GM20431 (cell line): Measurements from ENCODE around the gene VOPP1.
"Not testable (repeated sequence)": the region's sequence is repeated elsewhere in the genome, so short reads cannot be mapped to it uniquely, and the experiment has no call there.

Experiments used
- in situ Hi-C: fragments of 300-500 bp; cut with MseI, MboI; formaldehyde crosslinking; loops from one replicate; pipeline ENCODE4 v1.15.0; 2020; ENCODE audit warnings: low sequenced_read_pairs; ENCODE audit not compliant: unreplicated experiment

The VOPP1 gene

DNA sequence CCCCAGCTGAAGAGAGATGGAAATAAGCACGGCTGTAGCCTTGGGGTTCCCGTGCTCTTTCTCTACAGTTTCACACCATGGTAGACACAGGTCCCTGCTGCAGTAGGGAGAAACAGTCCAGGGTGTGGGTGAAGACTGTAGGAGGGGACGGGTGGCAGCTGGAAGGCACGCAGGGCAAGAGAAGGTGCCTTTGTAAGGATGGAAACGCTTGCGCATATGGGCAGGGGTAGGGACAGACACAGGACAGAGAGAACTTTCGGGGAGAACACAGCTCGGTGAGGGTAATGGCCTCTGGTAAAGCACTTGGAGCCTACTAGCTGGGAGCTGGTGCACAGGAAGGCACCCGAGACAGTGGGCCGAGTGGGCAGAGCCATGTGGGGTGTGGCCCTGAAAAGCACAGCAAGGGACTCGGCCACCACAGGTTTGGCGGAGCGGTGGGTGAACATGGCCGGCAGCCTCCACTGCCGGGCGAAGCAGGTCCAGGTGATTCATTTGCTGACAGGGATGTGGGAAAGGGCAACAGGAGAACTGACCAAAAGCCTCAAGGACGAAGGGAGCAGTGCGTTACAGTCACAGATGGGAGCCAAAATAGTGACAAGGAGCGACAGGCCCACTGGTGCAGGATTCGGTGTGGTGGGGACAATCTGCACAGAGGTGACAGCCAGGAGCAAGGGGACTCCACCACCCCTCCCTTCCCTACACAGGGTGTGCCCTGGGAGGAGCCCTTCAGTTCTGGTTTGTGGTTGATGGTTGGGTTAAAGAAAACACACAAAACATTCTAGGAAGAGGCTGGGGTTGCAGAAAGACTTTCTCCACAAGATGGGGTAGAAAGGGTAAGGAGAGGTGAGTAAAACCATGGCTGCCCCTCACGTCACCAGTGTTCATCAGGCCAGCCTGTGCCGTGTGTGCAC, 97.1 kb downstream of the VOPP1 start:
- in situ Hi-C loops = no loop called here

DNA sequence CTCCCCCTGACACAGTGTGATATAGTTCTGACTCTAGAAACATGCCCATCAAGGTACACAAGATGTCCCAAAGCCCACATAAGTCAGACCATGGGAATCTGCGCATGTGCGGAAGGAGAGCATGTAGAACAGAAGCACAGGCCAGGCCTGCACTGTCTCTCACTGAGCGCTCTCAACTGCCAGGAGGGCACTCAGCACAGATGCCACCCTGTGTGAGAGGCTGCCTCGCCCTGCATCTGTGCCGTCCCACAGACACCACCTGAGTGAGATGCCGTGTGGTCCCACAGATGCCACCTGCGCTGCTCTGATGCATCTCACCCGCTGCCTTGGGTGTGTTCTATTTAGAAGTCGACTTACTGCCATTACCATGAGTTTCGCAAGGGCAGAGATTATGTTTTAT, 98.4 kb downstream of the VOPP1 start:
- in situ Hi-C loops = no loop called here

DNA sequence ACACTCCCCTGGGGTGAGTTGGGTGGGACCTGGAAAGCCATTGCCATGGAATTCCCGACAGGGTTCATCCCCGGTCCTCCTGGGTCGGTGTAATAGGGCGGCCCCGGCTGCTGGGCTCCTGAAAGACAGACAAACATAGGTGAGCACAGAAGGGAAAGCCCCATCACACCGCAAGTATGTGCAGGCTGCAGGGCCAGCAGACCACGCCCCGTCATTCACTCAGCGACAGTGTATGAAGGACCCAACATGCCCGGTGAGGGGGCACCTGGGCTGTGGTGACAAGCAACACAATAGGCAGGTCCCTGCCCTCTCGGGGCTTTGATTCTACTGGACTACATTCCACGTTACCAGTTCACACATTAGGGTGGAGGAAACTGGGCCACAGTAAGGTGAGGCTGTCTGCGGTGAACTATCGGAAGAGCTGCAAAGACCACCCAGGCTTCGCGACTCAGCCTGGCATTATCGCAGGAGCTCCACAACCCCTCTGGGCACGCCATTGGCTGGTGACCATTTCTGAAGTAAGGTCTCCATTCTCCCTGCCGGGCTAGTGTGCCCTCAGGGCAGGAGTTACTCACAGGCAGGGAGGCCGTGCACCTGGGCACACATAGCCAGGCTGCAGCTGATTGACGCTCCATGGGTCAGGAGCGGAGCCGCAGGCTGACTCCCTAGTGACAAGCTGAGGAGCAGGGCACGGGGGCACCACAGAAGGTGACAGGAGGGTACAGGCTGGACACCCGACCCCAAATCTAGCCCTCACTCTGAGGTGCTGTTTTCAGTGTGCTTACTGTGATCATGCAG, 99.2 kb downstream of the VOPP1 start:
- in situ Hi-C loops = no loop called here

DNA sequence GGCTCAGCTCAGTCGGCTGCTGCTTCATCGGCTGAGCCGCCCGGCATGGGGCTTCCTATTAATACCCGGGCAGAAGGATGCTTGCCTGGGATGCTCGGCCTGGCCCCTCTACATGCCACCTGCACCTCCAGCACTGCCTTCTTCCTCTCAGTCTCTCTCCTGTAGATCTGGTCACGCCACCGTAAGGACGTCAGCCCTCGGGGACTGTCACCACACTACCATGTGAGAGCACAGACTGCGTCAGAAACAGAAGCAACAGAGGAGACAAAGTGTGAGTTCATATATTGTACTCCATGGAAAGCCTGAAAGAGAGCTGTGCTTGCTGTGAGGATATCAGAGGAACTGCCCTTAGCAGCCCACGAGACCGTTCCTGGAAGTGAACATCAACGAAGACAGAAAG, 99.9 kb downstream of the VOPP1 start:
- in situ Hi-C loops = not testable (repeated sequence)

DNA sequence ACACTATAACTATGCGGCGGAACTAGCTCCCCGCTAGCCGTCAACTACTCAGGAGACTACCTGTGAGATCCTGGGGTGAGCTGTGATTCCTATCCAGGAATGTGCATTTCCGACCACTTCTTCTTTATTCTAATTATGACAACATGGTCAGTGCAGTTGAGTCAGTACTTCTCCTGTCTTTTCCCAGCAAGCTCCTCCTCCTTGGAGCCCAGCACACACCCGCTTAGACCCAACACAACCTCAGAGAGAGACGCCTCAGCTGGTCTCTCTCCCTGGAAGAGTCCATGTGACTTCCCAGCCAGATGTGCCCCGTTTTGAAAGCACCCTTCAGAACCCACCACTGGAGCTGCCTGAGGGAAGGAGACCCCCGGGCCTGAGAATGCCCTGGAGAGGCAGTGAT, 100.7 kb downstream of the VOPP1 start:
- in situ Hi-C loops = not testable (repeated sequence)

DNA sequence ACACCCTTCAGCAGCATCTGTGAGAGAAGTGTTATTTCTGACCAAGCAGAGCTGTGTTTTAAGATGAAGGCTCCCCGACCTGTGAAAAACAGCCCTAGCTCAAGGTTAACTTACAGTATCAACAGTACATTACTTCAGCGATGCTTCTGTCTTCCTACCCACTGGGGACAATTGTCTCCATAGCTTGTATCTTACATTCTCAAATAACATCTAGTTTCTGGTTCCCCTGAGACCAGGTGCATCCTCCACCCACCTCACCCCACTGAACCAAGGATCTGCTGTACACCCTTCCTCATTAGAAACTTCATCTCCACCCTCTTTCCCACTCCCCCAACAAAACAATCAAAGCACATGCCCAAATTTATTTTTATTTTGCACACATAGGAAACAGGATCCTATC, 102.0 kb downstream of the VOPP1 start:
- in situ Hi-C loops = no loop called here

DNA sequence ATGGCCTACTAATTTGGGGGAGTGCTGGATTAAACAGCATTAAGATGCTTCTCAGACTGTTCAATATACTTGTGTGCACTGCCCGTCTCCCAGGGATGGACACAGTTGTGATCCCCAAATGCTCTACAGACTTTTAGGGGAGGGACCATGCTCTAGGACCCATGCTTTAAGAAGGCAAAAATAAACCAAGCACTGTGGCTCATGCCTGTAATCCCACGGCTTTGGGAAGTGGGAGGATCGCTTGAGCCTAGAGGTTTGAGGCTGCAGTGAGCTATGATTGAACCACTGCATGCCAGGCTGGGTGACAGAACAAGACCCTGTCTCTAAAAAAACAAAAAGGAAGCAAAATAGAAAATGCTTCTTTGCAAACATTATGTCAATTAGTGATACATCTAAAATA, 102.6 kb downstream of the VOPP1 start:
- in situ Hi-C loops = no loop called here

DNA sequence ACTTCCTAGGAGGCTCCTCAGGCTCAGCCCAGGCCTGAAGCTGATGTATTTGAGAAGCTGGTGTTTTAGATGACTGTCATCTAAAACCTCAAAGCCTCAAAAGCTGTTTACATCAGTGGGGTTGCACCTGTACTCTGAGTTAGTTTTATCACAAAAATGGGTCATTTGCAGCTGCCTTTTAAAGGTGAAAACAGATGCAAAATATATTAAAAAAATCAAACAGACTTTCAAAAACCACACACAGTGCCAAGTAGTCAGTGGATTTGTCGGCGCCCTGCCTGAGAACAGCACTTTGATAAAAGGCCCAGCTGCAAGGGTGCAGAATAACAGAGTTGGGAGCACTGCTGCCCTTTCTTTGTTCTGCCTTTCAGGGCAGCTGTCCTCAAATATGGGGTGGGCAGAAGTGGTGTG, 103.0 kb downstream of the VOPP1 start:
- in situ Hi-C loops = no loop called here

DNA sequence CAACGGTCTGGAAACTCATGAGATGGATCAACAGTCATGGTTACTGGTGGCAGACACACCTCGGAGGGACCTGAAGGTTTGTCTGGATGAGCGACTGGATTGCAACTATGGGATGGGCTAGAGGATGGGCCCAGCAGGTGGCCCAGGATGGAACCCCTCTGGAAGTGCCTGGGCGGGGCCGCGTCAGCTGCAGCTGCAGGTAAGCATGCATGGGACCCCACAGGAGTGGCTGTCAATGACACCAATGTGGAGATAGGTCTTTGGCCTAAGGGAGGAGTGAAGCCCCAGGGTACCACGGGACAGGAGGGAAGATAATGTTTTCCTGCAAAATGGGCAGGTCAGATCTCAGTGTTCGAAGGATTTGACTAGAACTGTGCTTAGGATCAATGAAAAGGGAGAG, 103.8 kb downstream of the VOPP1 start:
- in situ Hi-C loops = no loop called here

DNA sequence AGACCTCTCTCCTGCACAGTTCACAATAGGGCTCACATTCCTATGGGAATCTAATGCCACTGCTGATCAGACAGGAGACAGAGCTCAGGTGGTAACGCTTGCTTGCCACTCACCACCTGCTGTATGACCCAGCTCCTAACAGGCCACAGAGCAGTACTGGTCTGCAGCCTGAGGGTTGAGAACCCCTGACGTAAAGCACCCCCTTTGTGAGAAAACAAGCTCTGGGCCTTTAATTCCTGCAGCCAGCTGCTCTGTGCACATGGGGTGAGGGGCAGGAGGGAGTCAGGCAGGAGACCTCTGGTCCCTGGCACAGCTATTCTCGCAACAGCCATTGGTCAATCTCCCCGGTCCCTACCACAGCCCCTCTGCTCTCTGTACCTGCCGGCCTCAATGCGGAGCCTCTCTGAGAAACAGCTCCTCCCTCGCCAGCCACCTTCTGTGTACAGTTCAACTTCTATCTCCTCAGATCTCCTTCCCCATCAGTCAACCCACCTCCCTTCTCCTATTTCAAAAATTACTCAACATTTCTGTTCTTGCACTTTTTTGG, 105.2 kb downstream of the VOPP1 start:
- in situ Hi-C loops = no loop called here

DNA sequence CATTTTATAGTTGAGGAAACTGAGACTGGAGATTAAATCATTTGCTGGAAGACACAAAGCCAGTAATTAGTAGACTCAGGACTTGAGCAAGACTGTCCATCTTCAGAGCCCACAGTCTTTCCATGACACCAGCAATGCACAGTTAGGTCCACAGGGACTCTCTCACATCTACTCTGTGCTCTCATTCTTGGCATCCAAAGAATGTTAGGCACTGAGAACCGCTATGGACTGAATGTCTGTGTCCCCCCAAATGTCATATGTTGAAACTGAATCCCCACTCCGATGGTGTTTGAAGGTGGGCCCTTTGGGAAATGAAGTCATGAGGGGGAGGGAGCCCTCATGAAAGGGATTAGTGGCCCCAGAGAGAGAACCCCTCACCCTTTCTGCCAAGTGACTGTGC, 106.6 kb downstream of the VOPP1 start:
- in situ Hi-C loops = no loop called here

DNA sequence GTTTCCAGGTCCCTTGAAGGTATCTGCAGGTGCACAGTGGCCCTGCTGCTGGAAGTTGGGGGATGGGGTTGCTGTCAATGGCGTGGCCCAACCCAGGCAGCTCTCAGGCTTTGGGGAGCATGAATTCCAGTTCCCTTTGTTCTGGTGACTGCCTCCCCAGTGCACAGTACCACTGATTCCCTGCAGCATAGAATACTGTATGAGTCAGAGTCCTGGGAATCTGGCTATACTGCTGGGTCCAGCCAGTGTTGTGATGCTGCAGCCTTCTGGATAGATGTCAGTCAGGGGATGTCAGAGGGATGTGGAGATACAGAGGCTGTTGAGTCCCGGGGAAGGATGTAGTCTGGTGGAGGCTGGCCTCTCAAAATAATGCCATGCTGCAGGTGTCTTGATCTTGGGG, 107.9 kb downstream of the VOPP1 start:
- in situ Hi-C loops = no loop called here

DNA sequence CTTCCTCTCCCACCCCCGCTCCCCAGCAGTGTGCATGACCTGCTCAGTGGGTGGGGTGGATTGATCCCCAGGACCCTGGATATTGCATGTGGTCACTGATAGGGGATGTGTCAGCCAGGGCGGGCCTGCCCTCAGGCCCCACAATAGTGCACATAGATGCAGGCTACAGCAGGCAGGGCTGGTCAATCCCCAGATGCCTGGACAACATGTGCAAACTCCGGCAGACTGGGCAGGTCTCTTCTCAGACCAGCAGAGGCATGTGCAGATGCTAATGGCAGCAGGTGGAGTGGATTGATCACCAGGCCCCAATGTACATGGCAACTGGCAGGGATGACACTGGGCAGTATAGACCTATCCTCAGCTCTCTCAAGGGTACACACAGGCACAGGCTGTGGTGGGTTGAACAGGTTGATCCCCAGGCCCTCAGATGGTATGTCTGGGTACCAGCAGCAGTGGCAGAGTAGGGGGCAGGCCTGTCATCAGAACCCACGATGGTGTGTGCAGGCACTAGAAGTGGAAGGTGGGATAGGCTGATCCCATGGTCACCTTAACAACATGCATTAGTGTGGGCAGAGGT, 108.5 kb downstream of the VOPP1 start:
- in situ Hi-C loops = no loop called here

DNA sequence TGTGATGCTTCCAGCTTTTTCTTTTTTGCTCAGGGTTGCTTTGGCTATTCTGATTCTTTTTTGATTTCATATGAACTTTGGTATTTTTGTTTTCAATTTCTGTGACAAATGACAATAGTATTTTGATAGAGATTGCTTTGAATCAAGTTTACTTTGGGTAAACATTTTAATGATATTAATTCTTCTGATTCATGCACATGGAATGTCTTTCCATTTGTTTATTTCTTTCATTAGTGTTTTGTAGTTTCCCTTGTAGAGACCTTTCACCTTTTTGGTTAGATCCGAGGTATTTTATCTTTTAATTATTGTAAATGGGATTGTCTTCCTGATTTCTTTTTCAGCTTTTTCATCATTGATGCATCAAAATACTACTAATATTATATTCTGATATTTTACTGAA, 114.0 kb downstream of the VOPP1 start:
- in situ Hi-C loops = no loop called here

DNA sequence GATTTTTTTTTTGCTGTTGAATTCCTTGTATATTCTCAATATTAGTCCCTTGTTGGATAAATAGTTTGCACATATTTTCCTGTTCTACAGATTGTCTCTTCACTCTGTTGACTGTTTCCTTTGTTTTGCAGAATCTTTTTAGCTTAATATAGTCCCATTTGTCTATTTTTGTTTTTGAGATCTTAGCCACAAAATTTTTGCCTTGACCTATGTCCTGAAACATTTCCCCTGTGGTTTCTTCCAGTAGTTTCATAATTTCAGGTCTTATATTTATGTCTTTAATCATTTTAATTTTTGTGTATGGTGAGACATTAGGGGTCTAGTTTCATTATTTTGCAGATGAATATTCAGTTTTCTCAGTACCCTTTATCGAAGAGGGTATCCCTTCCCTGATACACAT, 114.5 kb downstream of the VOPP1 start:
- in situ Hi-C loops = no loop called here

DNA sequence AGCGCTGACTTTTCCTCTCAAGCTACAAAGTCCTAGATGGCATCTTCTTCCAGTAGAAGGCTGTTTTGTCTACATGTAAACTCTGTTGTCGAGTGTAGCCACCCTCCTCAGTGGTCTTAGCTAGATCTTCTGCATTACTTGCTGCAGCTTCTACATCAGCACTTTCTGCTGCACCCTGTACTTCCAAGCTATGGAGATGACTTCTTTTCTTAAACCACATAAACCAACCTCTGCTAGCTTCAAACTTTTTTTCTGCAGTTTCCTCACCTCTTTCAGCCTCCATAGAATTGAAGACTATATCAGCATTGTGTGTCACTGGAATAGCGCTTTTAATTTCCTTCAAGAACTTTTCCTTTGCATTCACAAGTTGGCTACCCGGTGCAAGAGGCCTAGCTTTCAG, 119.3 kb downstream of the VOPP1 start:
- in situ Hi-C loops = no loop called here

DNA sequence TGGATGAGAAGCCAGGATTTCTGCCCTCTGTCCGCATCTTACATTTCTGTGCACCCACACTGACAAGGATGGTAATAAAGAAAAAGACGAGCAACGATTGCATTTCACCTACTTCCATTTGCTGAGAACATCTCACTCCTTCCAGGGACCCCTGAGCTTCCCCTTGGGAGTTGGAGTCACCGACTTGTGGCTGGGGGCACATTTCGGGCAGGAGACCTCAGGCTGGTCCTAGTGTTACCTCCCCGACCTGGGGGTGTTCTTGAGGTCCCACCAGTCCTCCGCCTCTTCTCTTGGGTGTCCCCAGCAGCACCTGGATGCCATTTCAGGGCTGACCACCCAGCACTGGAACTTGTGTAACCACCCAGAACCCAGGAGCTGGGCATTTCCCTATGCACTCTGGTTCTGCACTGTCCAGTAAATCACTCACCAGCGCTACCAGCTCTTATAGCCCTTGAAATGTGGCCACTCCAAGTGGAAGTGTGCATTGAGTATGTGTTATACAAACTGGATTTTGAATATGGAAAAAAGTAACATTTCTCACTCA, 122.2 kb downstream of the VOPP1 start:
- in situ Hi-C loops = no loop called here

DNA sequence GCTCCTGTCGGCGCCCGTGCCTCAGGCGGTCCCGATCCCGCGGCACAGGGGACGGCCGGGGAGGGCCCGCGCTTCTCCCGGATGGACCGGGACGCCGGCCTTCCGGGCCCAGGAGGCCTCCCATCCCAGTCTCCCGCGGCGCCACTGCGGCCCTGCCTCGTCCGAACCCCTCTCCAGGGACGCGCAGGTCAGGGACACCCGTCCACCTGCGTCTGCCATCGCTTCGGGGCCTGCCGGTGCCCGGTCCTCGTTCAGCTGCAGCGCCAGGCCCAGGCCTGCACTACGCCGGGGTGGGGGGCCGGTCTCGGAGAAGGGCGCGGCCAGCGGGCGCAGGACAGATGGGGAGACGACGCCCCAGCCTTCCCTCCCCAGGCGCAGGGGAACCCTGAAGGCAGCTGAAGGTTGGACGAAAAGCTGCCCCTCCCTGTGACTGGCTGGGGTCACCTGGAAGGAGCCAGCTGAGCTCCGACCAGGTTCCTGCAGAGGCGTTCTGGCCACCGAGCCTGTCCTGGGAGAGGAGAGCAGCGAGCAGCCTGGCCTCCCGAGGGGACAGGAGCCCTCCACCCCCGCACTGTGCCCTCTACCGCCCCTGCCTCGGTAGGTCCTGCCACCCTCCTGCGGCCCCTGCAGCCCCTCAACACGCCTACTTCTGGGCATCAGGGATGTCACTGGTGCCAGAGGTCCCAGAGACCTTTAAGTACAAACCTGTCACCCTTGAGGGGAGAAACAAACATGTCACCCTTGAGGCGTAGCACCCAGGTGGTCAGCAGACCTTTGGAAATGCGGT, 122.9 kb downstream of the VOPP1 start:
- in situ Hi-C loops = no loop called here

DNA sequence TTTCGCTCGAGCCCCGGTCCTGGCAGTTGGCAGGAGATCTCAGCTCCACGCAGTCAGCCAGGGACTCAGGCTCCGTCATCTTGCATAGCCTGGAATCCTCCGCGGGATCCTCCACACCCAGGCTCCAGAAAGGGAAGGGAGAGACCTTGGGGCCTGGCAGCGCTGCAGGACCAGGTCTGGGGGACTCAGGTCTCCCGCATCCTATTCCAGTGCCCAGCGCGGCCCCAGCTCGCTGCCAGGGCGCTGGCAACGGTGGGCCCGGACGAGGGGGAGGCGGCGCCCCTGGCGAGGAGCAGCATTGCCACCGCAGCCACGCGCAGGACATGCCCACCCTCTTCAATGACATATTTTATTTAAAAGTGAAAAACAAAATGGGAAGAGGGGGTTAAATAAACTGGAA, 123.8 kb downstream of the VOPP1 start:
- in situ Hi-C loops = no loop called here

DNA sequence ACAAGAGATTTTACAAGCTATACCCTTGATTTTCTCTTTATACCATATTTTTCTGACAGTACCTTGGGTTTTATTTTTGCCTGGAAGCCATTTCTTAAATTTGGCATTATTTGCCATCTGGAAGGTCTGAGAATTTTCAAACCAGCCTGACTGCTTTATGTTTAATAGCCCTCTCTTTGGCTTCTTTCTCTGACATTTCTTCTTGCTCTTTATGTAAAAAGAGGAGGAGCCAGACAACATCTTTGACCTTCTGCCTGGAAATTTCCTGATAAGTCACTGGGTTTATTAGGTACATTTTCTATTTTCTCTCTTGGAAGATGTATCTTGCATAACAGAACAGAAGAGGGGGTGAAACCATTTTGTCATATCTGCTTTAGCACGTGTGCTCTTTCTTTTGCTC, 127.5 kb downstream of the VOPP1 start:
- in situ Hi-C loops = no loop called here
